ENCODE data around the gene PSENEN. TPM values are rescaled to one million over a fixed set of nuclear protein-coding genes. Genes with fewer than 3 reads are reported as not detected.

PSENEN gene
- polyA plus RNA-seq, 1 experiment = 65.4 TPM

GRCh38 chr19:35727053-35727955, 18.1 kb upstream of the PSENEN start:
- Histone ChIP-seq H3K4me3 (ENCODE audit: low read depth, low read length) (no peak overlapping the region), H3K27me3 (ENCODE audit: control insufficient read depth, insufficient read depth, low read length) (no peaks in the 10 kb centered on the region), H3K36me3 (ENCODE audit: control insufficient read depth, insufficient read depth, low read length) (peaks cover 77% of the 10 kb centered on the region)
- POLR2A ChIA-PET = no interaction called here
- CTCF ChIA-PET = no interaction called here
- no peak for DNase-seq (ENCODE audit: low read depth)
- no peak for TF ChIP-seq CTCF (IDR thresholded peaks at IDR 0.05; ENCODE audit: insufficient read depth, low read depth, low read length)

GRCh38 chr19:35727956-35728706, 17.3 kb upstream of the PSENEN start:
- ChIA-PET POLR2A (no interaction called here), CTCF (interaction anchor here (0.8 kb wide), 1 partner anchor 12 kb away, joined by 3 read pairs; no protein-coding TSS in a partner anchor)
- DNase-seq (ENCODE audit: low read depth) = no peak
- peaks cover 75% of the 10 kb centered on the region for H3K36me3 ChIP-seq (ENCODE audit: control insufficient read depth, insufficient read depth, low read length)
- H3K27me3 ChIP-seq (ENCODE audit: control insufficient read depth, insufficient read depth, low read length) = no peaks in the 10 kb centered on the region
- no peak for TF ChIP-seq CTCF (IDR thresholded peaks at IDR 0.05; ENCODE audit: insufficient read depth, low read depth, low read length)
- H3K4me3 ChIP-seq (ENCODE audit: low read depth, low read length) = no peak overlapping the region

DNA sequence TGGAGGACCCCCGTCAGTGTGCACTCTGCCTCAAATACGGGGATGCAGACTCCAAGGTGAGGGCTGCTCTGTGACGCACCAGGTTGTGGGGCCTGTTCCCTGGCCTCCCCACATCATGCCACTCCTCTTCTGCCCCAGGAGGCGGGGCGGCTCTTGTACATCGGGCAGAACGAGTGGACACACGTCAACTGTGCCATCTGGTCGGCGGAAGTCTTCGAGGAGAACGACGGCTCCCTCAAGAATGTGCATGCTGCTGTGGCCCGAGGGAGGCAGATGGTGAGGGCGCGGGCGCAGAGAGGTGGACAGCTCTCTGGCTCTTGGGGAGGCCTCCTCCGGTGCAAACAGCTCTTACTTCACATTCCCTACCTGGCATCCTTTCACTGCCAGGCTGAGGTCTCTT, 16.4 kb upstream of the PSENEN start:
- no peak for DNase-seq (ENCODE audit: low read depth)
- ChIA-PET CTCF (no interaction called here), POLR2A (no interaction called here)
- Histone ChIP-seq H3K27me3 (ENCODE audit: control insufficient read depth, insufficient read depth, low read length) (no peaks in the 10 kb centered on the region), H3K4me3 (ENCODE audit: low read depth, low read length) (no peak overlapping the region), H3K36me3 (ENCODE audit: control insufficient read depth, insufficient read depth, low read length) (peaks cover 72% of the 10 kb centered on the region)
- TF ChIP-seq CTCF (IDR thresholded peaks at IDR 0.05; ENCODE audit: insufficient read depth, low read depth, low read length) = no peak

GRCh38 chr19:35729763-35730162, 15.7 kb upstream of the PSENEN start:
- no peak overlapping the region for H3K4me3 ChIP-seq (ENCODE audit: low read depth, low read length)
- ChIA-PET CTCF (no interaction called here), POLR2A (no interaction called here)
- DNase-seq (ENCODE audit: low read depth) = no peak
- H3K36me3 ChIP-seq (ENCODE audit: control insufficient read depth, insufficient read depth, low read length) = peaks cover 71% of the 10 kb centered on the region
- no peak for TF ChIP-seq CTCF (IDR thresholded peaks at IDR 0.05; ENCODE audit: insufficient read depth, low read depth, low read length)
- H3K27me3 ChIP-seq (ENCODE audit: control insufficient read depth, insufficient read depth, low read length) = no peaks in the 10 kb centered on the region

DNA sequence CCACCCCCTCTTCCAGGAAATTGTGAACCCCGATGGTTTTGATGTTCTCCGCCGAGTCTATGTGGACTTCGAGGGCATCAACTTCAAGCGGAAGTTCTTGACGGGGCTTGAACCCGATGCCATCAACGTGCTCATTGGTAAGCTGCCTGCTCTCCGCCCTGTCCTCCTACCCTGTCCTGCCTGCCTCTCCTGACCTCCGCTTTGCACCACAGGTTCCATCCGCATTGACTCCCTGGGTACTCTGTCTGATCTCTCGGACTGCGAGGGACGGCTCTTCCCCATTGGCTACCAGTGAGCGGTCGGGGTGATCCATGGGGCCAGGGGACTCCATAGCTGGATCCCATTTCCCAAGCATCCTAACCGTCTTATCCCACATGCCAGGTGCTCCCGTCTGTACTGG, 15.1 kb upstream of the PSENEN start:
- Histone ChIP-seq H3K4me3 (ENCODE audit: low read depth, low read length) (no peak overlapping the region), H3K36me3 (ENCODE audit: control insufficient read depth, insufficient read depth, low read length) (peaks cover 71% of the 10 kb centered on the region), H3K27me3 (ENCODE audit: control insufficient read depth, insufficient read depth, low read length) (no peaks in the 10 kb centered on the region)
- DNase-seq (ENCODE audit: low read depth) = no peak
- no peak for TF ChIP-seq CTCF (IDR thresholded peaks at IDR 0.05; ENCODE audit: insufficient read depth, low read depth, low read length)
- ChIA-PET CTCF (interaction anchor here (0.6 kb wide), 1 partner anchor 213 kb away, joined by 3 read pairs; no protein-coding TSS in a partner anchor), POLR2A (no interaction called here)

Data from BJ (cell line).